Left ventricle myocardium inferior (tissue), 1 donor: ENCODE measurements around the gene TRIM17. TPM values are rescaled to one million over a fixed set of nuclear protein-coding genes. Genes with fewer than 3 reads are reported as not detected.
A peak's percentile ranks its signal among the peaks of the same experiment; 100 is the strongest.

Source experiments
- DNase-seq: peaks from one replicate; pipeline ENCODE4 v3.0.0-alpha.2; 2020
- H3K27ac ChIP-seq: fragments of 200-600 bp; replicated peaks from 2 replicates; pipeline ENCODE4 v1.8.0; 2021
- H3K27me3 ChIP-seq: fragments of 200-600 bp; 2 replicates; pipeline ENCODE4 v1.8.0; 2021; ENCODE audit warnings: low read depth
- H3K36me3 ChIP-seq: fragments of 200-600 bp; 2 replicates; pipeline ENCODE4 v1.8.0; 2021
- H3K4me1 ChIP-seq: fragments of 200-600 bp; 2 replicates; pipeline ENCODE4 v1.8.0; 2021
- H3K4me3 ChIP-seq: fragments of 200-600 bp; 2 replicates; pipeline ENCODE4 v1.8.0; 2021; ENCODE audit warnings: mild to moderate bottlenecking, moderate library complexity
- H3K9me3 ChIP-seq: fragments of 200-600 bp; replicated peaks from 2 replicates; pipeline ENCODE4 v1.8.0; 2021
- CTCF ChIP-seq: fragments of 200-600 bp; IDR thresholded peaks from 2 replicates; pipeline ENCODE4 v1.8.0; 2021; ENCODE audit warnings: antibody characterized with exemption, mild to moderate bottlenecking, borderline replicate concordance
- intact Hi-C: fragments of 100-400 bp; cut with micrococcal nuclease; formaldehyde crosslinking; loops from one replicate; pipeline ENCODE4 v1.11.0; 2022
- total RNA-seq: library from RNA; stranded (reverse); fragmentation: NEBNext Ultra II Directional; extraction: Animal tissue kit (Norgen Biotek cat#: 25700); gene quantifications from one replicate; pipeline ENCODE4 v1.2.1, GENCODE V29; 2021
- donor health status: DM: no; HTN: yes; CAD: no; lungs with severe emphysema.

The TRIM17 gene
- total RNA-seq, 1 donor from 2014 or later = 0.36 TPM

DNA sequence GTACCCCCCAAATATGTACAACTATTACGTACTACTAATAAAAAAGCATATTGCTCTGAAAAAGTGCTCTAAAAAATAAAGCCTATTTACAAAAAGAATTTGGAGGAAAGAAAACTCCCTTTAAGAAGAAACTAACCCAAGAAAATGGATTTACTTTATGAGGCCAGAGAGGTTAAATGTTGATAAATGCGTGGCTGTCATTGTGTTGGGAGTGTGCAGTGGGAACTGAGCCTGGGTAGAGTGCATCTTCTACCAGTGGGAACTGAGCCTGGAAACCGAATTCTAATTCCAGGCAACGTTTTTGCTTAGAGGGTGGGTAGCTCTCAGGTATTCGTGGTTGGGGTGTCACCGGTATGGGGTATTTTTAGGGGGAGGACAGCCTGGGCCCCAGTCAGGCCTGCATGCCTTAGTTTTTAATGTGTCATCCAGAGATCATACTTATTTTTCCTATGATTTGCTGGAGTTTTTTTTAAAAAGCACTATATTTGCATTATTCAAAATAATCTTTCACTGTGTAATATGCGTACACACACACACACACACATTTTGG lies 46.4 kb upstream of the TRIM17 start:
- TF ChIP-seq CTCF = no peak

DNA sequence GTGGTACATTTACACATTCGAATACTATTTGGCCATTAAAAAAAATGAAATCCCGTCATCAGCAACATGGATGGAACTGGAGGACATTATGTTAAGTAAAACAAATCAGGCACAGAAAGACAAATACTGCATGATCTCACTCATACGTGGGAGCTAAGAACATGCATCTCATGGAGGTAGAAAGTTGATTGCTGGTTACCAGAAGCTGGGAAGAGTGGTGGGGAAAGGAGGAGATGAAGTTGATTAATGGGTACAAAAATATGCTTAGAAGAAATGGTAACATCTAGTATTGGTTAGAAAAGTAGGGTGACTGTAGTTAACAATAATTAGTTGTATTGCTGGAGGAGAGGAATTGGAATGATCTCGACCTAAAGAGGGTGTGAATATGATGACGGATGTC lies 45.9 kb upstream of the TRIM17 start:
- H3K36me3 ChIP-seq = no peaks in the 10 kb centered on the region
- no peak for TF ChIP-seq CTCF
- peaks cover 38% of the 10 kb centered on the region for H3K4me1 ChIP-seq
- H3K9me3 ChIP-seq = no peaks in the 10 kb centered on the region
- peaks cover 89% of the 10 kb centered on the region for H3K27me3 ChIP-seq
- DNase-seq = no peak
- no peak overlapping the region for H3K4me3 ChIP-seq
- intact Hi-C loops = no loop called here
- no peak overlapping the region for H3K27ac ChIP-seq

More for the DNA sequence above, 46.4 kb upstream of the TRIM17 start:
- H3K9me3 ChIP-seq = no peaks in the 10 kb centered on the region
- no peak overlapping the region for H3K4me3 ChIP-seq
- no peak overlapping the region for H3K27ac ChIP-seq
- peaks cover 94% of the 10 kb centered on the region for H3K27me3 ChIP-seq
- H3K36me3 ChIP-seq = no peaks in the 10 kb centered on the region
- intact Hi-C loops = no loop called here
- DNase-seq = no peak
- peaks cover 33% of the 10 kb centered on the region for H3K4me1 ChIP-seq

DNA sequence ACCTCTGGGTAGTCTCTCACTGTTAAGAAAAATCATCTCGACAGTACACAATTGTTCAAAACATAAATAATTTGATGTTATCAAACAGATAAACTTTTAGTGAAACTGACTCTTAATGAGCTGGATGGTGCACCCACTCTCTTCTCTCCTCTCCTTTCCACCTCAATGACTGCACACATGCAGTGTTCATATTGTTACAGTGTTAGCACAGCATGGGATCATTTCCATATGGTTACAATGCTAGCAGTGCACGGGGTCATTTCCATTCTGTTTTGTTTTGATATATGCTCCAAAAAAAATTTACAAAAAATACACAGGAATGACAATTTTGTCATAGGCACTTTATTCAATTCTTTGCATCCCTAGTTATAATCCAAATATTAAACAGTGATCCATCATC lies 44.2 kb upstream of the TRIM17 start:
- H3K4me3 ChIP-seq = no peak overlapping the region
- no peak for DNase-seq
- no peak overlapping the region for H3K27ac ChIP-seq
- H3K4me1 ChIP-seq = peaks cover 56% of the 10 kb centered on the region
- H3K36me3 ChIP-seq = no peaks in the 10 kb centered on the region
- TF ChIP-seq CTCF = no peak
- H3K27me3 ChIP-seq = peaks cover 78% of the 10 kb centered on the region
- no peaks in the 10 kb centered on the region for H3K9me3 ChIP-seq
- intact Hi-C loops = no loop called here

DNA sequence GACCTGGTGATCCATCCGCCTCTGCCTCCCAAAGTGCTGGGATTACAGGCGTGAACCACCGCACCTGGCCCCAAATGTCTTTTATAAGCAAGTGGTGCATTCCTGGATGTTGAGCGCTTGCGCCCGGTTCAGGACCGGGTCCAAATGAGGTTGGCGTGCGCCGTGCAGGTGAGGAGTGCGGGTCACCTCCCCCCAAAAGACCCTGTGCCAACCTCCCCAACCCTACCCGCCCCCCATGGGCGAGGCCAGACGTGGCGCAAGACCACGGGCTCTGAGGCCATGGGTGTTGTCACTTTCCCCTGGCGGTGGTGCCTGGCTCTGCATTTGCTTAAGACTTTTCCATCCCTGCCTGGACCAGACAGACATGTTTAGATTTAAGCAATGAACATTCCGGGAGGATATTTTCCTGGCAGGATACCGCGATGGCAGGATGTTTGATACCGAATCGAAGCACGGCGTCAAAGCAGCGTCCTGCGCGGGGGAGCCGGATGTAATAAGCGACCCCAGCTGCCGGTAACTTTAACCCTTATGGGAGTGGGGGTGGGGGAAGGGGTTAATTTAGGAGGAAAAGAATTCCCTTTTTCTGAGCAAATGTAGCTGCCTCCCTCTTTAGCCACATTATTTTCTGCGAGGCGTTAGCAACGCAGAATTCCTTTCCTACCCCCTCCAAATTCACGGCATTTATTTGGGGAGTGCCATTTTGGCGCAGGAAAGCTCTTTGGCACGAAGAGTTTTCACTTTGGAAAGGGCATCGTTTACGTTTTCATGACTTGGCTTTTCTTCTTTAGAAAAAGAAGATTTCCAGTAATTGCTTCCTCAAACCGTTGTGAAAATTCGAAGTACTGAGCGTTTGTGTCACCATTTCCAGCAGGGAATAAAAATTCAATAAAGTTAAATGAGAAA lies 42.7 kb upstream of the TRIM17 start:
- H3K4me3 ChIP-seq = peak overlapping the region; percentile 72

More for the DNA sequence above, 42.7 kb upstream of the TRIM17 start:
- Histone ChIP-seq H3K27me3 (peaks cover 63% of the 10 kb centered on the region), H3K4me1 (peaks cover 63% of the 10 kb centered on the region), H3K9me3 (no peaks in the 10 kb centered on the region), H3K27ac (peak overlapping the region; percentile 96), H3K36me3 (no peaks in the 10 kb centered on the region)
- peak; percentile 45 for DNase-seq
- intact Hi-C loops = no loop called here
- TF ChIP-seq CTCF = peak; percentile 73
